NCI-H2081 treated with DMSO at 0.1 percent for 48 hours (cell line): ENCODE data around the gene TP53AIP1.

Experiments
- DNase-seq: peaks from one replicate; lab custom pipeline; 2025; lab: John Stamatoyannopoulos, UW

The TP53AIP1 gene, protein sequence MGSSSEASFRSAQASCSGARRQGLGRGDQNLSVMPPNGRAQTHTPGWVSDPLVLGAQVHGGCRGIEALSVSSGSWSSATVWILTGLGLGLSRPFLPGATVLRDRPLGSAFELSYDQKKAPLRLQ

DNA sequence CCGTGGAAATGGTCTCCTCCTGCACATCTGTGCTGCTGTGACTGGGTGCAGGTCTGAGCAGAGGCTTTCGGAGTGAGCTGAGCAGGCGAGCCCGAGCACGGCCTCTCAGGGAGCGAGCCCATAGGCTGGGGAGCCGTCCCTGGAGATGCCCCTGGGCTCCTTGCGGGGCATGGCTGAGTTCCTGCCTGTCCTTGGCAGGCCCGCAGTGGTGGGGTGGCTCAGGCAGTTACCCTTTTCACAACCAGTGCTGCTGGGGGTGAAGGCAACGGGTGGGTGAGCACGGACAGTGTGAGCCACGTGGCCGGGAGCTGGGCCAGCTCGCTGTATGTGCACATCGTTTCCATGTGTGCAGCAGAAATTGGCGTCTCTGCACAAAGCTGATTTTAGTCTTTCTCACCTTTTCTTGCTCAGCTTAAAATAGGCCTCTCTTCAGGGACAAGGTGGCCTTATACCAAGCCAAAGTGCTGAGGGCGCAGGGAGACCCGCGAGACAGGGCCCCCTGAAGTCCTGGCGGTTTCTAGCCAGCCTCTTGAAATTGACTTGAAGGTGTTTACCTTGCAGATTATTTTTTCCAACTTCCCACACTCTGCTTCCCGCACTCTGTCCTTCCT is at the start of gene TP53AIP1:
Gene TP53AIP1, minus strand, starts transcription at position 55 of the 611 bp plus-strand sequence. CDS start 5,053 bp downstream, outside the sequence.
- no peak for DNase-seq

DNA sequence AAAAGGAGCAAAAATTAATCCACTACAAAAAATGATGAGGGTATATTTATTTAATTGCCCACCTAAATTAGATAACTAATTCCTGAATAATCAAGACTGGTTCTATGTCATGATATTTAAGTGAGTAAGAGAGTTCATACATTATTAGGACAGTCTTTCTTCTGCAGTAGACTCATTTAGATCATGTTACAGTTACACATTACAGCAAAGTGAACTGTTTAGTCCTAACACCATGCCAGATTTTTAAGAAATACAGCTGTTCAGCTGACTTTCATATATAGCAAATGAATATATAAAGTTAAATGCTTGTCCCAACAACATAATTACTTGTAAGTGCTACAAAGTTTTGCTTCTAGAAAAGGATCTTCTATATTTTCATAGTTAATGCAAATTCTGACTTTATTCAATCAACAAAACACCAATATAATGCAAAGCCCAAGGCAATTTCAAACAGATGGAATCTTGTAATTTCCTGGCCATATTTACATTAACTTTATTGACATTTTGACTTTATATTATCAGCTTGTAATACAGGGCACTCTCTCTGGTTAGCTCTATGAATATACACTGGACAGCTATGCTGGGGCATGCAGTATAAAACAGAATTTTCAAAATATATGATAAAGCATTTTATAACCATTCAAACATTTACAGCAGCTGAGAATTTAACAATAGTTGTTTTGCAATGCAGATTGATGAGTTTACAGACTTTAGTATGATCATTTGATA is 45.7 kb upstream of the TP53AIP1 start:
- DNase-seq: no peak

DNA sequence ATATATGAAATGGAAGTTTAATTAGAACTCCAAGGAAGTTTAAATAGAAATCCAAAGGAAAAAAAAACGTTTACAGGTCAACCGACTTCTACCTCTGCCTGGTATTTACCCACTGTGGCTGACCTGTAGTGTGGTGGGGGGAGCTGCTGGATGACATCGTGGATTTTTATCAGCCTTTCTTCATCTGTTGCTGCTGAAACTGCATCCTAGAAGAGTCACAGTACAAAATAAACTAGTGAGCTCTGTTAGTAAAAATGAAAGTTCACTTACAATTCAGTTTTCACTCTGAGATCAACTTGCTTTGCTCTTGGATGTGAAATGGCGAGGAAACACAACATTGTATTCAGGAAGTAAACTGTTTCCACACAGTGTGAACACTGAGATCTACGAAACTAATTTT is 43.2 kb upstream of the TP53AIP1 start:
- DNase-seq: no peak

DNA sequence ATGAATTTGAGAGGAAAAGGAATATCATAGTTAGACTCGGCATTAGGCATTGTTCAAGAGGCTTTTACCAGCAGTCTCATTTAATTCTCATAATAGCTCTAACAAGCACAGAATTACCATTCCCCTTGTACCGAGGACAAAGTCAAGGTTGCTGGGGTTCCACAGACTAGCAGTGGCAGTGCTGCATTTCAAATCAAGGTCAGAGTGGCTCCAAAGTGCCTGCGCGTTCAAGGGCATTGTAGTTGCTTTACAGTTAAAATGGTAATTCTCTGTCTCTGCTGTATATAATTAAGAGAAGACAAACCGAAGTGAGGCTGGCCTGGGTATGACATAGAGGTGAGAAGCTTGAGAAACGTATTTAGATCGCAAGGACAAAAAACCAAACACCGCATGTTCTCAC is 40.4 kb upstream of the TP53AIP1 start:
- DNase-seq: no peak

DNA sequence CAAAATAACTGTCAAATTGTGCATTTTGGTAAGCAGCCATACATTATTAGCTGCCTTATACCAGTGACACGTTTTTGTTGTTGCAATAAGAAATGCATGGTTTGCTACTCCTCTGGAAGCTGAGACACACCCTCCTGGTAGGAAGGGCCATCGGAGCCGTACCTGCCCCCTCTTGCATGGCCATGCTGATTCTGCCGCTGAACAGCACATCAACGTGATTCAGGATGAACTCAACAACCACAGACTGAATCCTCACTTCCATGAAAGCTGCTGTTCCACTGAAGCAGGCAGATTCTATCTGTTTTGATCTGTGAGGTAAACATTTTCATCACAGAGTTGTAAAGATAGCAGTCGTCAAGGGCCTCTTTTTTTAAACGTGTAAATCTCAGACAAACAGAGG is 38.6 kb upstream of the TP53AIP1 start:
- no peak for DNase-seq

DNA sequence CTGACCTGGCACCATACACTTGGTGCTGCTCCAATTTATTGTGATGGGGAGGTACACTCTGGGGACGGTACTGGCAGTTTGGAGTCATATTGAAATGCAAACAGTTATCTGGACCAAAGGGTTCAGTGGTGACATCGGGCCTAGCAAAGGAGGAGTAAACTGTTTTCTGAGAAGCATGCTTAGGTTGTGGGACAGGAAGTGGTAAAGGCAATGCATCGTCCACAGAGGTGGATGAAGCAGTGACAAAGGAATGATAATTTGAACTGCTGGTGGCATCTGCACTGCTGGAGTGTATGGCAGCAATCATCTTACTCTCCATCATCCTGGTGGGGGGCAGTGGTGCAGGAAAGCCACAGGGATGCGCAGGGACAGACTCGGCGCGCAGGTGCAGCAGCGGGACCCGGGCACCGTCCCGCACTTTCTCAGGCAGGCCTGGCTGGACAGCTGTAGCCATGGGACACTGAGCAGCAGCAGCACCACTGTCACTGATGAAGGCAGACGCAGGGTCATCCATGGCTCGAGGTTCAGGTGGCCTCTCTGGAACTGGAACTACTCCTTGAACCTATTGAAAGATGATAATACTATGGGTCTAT is 28.0 kb upstream of the TP53AIP1 start:
- DNase-seq: no peak

DNA sequence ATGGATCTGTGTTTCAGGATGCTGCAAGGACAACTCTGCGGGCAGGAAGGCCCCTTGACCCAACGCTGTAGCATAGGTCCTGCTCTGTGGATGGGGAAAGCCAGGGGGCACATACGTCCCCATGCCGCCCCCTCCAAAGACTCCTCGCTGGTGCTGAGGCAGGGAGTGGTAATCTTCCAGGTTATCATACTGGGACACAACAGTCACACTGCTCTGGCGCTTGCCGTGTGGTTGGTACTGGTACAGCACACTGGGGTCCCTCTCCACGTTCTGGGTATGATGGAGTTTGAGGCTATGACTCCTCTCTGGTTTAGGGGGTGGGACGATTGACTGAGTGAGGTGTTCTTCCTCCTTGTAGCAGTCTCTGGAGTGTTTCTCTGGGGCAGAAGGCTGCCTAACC is 26.2 kb upstream of the TP53AIP1 start:
- DNase-seq: no peak

DNA sequence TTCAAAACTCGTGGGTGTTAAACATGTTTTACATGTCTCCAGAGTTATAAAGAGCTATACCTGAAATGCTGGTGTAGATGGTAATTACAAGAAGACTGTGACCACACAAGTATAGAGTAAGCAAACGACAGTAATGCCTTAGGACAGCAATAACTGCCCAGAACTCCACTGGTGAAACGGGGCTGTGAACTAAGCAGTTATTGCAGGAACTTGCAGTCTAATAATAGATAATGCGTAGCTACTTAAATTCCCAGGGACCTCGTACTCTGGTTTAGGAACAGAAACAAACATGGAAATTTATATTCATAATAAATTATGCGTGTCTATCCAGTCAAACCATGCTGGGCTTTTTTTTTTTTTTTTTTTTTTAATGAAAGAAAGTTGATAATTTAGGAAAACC is 24.9 kb upstream of the TP53AIP1 start:
- DNase-seq: no peak

DNA sequence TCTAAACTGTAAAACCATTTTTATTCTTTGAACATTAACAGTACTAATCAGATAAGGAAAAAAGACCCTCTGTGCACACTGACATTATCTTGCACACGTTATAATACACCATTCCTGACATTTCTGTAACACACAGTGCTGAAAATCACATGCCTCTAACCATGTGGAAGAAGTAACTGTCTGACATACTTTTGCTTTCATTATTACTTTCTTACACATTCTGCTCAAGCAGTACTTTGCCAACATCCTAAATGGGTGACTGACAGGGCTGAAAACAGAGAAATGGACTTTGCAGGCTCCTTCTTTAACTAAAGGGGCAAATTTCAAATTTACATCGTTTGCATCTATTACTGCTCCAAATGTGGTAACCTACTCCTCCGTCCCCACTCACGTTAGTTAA is 22.8 kb upstream of the TP53AIP1 start:
- DNase-seq: no peak

DNA sequence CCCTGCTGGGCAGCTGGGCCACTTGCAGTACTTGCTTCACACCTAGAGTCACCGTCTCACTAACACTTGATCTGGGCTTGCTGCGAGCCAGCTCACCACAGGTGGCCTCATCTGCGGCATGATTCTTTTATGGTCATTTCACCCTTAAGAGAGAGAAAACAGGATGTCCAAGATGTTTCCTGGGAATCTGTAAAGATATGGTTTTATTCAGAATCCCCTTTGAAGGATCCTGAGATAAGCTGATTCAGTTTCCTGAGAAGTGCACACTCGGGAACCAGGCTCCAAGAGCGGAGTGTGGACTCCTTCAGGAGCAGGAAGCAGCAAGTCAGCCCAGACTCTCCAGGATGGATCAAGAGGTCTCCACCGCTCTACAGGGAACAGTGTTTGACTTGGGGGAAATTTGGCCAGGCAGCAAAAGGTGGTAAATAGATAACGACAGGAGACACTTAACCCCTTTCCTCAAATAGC is 21.8 kb upstream of the TP53AIP1 start:
- DNase-seq: no peak

DNA sequence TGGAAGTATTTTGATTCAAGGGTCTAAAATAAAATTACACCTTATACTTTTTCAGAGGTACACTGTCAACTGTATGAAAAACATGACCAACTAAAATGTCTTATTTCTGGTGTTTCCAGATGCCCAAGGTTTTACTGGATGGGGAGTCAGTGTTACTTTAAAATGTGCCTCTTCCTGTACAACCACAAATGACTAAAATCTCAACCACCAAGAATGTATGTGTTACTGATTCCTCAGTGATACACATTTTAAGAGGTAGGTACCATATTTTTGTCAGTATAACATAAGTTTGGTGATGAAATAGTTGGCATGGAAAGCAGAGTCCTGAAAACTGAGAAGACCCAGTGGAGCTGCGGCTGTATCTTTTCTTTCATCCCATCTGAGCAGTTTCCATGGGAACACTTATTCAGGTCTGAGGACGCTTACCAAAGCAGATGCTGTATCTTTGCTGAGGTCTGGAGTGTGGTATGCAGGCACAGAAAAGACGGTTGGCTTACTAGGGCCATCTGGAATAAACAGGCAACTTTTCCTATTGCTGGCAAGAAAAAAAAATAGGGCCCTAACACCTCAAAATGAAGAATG is 21.2 kb upstream of the TP53AIP1 start:
- no peak for DNase-seq

DNA sequence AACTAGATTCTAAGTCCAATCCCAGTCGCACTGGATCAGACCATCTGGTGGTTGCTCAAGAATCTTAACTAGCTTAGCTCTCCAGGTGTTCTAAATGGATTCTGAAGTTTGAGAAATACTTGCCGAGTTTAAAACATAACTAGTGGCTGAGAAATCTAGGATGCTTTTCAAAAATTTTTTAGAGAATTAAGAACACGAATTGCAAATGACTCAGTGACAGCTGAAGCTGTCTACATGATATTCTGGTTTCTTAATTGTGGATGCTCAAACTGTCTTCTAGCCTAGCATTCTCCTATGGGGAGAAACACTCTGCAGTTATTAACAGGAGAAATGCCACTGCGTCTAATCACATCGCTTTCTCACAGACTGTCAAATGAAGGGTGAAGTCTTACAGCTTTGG is 20.2 kb upstream of the TP53AIP1 start:
- DNase-seq: no peak

DNA sequence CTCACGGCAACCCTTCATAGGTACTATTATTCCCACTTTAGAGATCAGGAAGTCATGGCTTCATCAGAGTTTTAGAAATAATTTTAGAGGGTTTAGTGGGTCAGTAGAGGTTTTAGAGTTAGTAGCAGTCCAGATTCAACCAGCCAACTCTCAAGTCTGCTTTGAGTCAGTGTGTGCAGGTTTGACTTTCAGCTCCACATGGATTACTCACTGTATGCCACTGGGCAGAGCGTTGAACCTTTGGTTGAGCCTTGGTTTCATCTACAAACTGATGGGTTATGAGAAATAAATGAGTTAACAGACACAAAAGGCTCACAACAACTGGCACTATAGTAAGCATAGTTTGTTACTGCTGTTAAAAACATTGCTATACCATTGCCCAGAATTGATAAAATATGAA is 19.0 kb upstream of the TP53AIP1 start:
- DNase-seq: no peak

DNA sequence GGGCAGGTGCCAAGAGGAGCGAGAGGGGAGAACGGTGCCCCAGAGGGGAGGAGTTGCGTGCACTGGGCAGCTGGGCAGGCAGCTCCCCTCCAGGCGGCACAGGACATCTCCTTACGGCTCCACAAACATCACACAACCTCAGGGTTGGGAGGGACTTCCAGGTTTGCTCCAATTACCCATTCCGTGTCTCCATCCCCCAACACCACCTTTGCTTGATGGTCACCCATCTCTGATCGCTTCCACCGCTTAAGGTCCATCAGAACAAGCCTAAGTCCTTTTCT is 14.5 kb upstream of the TP53AIP1 start:
- no peak for DNase-seq

DNA sequence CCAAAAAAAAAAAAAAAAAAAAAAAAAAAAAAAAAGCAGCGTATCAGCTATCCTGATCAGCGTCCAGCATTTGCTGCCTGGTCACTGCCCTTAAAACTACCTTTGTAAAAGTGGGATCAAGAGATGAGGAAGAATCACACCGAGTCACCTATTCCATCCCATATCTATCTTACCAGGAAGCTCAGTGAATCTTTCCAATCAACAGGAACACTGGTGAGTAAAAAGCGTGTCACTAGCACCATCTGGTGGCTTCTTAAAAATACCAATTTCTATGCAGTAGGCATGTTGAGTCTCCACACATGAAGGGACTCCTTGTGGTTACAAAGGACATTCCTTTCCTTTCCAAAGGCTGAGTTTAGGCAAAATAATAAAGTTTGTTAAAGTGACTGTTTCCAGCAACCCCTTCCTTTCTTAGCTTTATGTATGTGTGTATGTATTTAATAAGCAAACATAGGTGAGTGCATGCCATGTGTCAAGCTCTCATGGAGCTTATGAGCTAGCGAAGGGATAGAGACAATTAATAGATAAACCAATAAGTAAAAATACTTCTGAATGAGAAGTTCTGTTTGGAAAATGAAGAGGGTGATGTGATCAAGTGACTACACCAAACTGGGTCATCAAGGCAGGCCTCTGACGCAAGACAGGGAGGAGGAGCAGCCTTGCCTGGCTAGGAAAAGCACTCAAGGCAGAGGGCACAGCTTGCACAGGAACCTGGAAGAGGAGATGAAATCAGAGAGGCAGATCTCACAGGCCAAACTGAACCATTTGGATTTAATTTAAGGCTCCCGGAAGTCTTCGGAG is 13.9 kb upstream of the TP53AIP1 start:
- DNase-seq: peak; percentile 69

DNA sequence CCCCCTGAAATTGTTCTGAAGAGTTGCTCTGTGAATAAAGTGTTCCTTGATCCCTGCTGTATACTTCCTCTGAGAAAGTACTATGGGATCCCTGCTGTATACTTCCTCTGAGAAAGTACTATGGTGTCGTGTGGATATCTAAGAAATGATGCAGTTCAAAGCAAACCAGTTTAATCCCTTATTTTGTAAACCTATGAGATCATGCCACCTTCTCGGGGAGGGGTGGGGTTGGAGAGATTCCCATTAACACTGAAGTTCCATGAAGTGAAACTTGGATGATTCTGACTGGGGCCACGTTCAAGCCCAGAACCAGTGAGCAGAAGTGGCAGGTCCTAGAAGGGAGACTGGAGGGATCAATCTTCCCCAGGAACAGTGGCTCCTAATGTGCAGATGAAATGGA is 13.0 kb upstream of the TP53AIP1 start:
- DNase-seq: no peak

DNA sequence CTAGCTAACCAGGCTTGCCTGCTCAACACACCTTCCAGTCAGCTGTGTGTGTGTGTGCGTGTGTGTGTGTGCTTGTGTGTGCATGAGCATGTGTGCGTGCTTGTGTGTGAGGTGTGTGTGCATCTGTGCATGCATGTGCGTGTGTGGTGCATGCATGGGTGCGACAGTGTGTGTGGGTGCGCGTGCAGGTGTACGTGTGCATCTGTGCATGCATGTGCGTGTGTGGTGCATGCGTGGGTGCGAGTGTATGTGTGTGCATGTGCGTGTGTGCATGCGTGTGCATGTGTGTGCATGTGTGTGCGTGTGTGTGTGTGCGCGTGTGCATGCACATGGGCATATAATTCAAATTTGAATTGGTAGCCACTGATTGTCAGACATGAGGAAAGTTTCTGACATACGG is 10.5 kb upstream of the TP53AIP1 start:
- DNase-seq: no peak

DNA sequence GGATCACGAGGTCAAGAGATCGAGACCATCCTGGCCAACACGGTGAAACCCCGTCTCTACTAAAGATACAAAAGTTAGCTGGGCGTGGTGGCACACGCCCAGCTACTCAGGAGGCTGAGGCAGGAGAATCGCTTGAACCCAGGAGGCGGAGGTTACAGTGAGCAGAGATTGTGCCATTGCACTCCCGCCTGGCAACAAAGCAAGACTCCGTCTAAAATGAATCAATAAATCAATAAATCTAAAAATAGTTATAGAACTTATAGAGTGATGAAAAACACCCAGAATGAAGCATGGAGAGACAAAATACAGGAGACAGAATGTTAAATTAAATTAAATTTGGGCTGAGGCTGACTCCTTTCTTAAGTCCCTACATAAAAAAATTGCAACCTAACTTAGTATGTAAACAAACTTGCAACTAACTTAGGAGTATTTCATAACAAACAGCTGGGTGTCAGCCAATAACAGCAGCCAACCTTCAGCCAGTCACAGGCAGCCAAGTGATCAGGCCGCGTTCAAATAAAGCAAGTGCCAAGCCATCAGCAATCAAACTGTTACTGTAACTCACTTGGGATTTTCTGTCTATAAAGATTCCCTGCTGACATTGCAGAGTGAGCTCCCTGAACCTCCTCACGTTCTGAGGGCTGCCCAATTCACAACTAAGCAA is 7.3 kb upstream of the TP53AIP1 start:
- DNase-seq: no peak

DNA sequence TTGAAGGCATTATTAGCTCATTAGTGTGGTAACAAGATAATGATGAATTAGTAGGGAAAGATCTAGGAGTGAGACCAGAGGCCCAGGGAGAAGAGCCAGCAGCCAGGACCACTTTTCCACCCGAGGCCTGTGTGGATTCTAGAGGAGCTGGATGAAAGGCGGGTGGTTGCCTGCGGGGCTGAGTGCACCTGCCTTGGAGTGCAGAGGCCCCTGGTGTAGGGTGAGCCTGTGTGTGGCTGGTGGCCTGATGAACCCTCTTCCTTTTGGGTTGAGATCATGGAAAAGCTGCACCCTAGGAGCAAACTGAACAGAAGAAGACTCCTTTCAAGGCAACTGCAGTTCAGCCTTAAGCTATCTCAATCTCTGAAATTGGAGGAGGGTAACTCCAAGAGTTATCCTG is 5.9 kb upstream of the TP53AIP1 start:
- no peak for DNase-seq

DNA sequence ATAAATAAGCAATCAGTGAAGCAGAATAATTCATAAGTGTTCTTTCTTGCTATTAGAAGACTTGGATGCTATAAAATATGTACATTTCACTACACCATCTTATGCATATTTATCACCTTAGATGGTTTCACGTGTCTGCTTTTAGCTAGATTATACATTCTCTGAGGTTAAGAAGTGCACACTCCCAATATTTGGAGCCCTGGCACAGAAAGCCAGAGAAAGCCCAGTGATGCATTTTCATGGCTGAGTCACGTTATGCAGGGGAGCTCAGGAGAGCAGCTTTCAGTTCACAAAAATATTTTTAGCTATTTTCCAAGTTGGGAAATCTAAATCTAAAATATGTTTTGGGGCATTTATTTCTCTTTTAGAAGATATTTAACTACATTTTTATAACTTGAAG is 5.1 kb upstream of the TP53AIP1 start:
- DNase-seq: no peak

DNA sequence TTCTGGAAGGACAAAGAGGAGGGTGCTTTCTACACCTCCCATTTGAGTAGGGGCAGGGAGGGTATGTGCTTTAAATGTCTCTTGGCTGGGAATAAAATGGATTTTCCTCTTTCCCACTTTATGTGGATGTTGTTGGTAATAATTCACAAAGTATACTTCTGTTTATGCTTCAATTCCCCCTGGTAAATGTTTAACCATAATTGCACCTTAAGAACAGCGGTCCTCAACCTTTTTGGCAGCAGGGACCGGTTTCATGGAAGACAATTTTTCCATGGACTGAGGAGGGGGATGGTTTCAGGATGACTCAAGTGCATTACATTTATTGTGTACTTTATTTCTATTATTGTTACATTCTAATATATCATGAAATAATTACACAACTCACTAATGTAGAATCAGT is 4.0 kb upstream of the TP53AIP1 start:
- no peak for DNase-seq
